Mesenchymal stem cell (in vitro differentiated cells and primary cell): ENCODE data around the gene P4HB.

Experiments
- DNase-seq: peaks from one replicate; pipeline ENCODE4 v3.0.0-alpha.2; 2013
- H2AFZ ChIP-seq: one replicate; pipeline ENCODE4 v1.6.1; 2013; ENCODE audit warnings: low read depth, mild to moderate bottlenecking, control low read depth, inconsistent platforms, low read length, moderate library complexity
- H2AK5ac ChIP-seq: 2 replicates; pipeline ENCODE4 v1.6.1; 2013; ENCODE audit warnings: low read length, moderate library complexity, mild to moderate bottlenecking, inconsistent platforms; ENCODE audit not compliant: severe bottlenecking
- H2BK120ac ChIP-seq: one replicate; pipeline ENCODE4 v1.6.1; 2013; ENCODE audit warnings: low read depth, mild to moderate bottlenecking, inconsistent platforms, low read length, moderate library complexity
- H2BK12ac ChIP-seq, 2 experiments: one replicate each; pipeline ENCODE4 v1.6.1; 2013; ENCODE audit warnings: inconsistent platforms in 2 of 2, low read length in 2 of 2, mild to moderate bottlenecking in 2 of 2, moderate library complexity in 2 of 2, control low read depth in 1 of 2
- H2BK15ac ChIP-seq: one replicate; pipeline ENCODE4 v1.6.1; 2013; ENCODE audit warnings: mild to moderate bottlenecking, low read depth, inconsistent platforms; ENCODE audit not compliant: poor library complexity, severe bottlenecking
- H2BK5ac ChIP-seq: 2 replicates; pipeline ENCODE4 v1.6.1; 2013; ENCODE audit warnings: low read depth, mild to moderate bottlenecking, low read length, control low read depth, inconsistent platforms; ENCODE audit not compliant: poor library complexity, severe bottlenecking
- H3K14ac ChIP-seq, 2 experiments: one replicate each; pipeline ENCODE4 v1.6.1; 2013; ENCODE audit warnings: inconsistent platforms in 2 of 2, low read length in 2 of 2, control low read depth in 1 of 2, mild to moderate bottlenecking in 1 of 2, moderate library complexity in 1 of 2
- H3K18ac ChIP-seq, 2 experiments: one replicate each; pipeline ENCODE4 v1.6.1; 2013; ENCODE audit warnings: inconsistent platforms in 2 of 2, low read length in 2 of 2, control low read depth in 1 of 2, low read depth in 1 of 2, mild to moderate bottlenecking in 1 of 2
- H3K23ac ChIP-seq, 2 experiments: one replicate each; pipeline ENCODE4 v1.6.1; 2013; ENCODE audit warnings: inconsistent platforms in 2 of 2, low read length in 2 of 2, mild to moderate bottlenecking in 2 of 2, moderate library complexity in 2 of 2, control low read depth in 1 of 2
- H3K27ac ChIP-seq: 2 replicates; pipeline ENCODE4 v1.5.1; 2013; ENCODE audit warnings: mild to moderate bottlenecking, moderate library complexity, low read length, control low read depth, inconsistent platforms; ENCODE audit not compliant: poor library complexity, severe bottlenecking
- H3K27me3 ChIP-seq, 2 experiments: 2 replicates each; pipeline versions ENCODE4 v1.6.1 to v1.7.0; 2013; ENCODE audit warnings: low read length in 2 of 2, mild to moderate bottlenecking in 2 of 2, moderate library complexity in 2 of 2, control low read depth in 1 of 2, inconsistent platforms in 1 of 2; ENCODE audit not compliant: control insufficient read depth in 1 of 2, insufficient read depth in 1 of 2
- H3K36me3 ChIP-seq, 2 experiments: 2 replicates each; pipeline versions ENCODE4 v1.6.1 to v1.7.0; 2013; ENCODE audit warnings: low read length in 2 of 2, control low read depth in 1 of 2, inconsistent platforms in 1 of 2, low read depth in 1 of 2, mild to moderate bottlenecking in 1 of 2; ENCODE audit not compliant: insufficient read depth in 2 of 2, control insufficient read depth in 1 of 2
- H3K4ac ChIP-seq, 2 experiments: one replicate each; pipeline ENCODE4 v1.6.1; 2013; ENCODE audit warnings: inconsistent platforms in 2 of 2, low read length in 2 of 2, mild to moderate bottlenecking in 2 of 2, moderate library complexity in 2 of 2, control low read depth in 1 of 2, low read depth in 1 of 2
- H3K4me1 ChIP-seq: 2 replicates; pipeline ENCODE4 v1.6.1; 2013; ENCODE audit warnings: low read depth, low read length, control low read depth; ENCODE audit not compliant: control insufficient read depth, insufficient read depth
- H3K4me2 ChIP-seq: 2 replicates; pipeline ENCODE4 v1.6.1; 2013; ENCODE audit warnings: low read length, mild to moderate bottlenecking, inconsistent platforms; ENCODE audit not compliant: poor library complexity, severe bottlenecking
- H3K4me3 ChIP-seq, 2 experiments: 2 replicates each; pipeline versions ENCODE4 v1.5.1 to v1.7.0; 2013; ENCODE audit warnings: low read length in 2 of 2, mild to moderate bottlenecking in 2 of 2, control low read depth in 1 of 2, low read depth in 1 of 2; ENCODE audit not compliant: insufficient read depth in 1 of 2
- H3K79me1 ChIP-seq: replicated peaks from 2 replicates; pipeline ENCODE4 v1.6.1; 2013; ENCODE audit warnings: mild to moderate bottlenecking, control low read depth, low read length, inconsistent platforms; ENCODE audit not compliant: poor library complexity, severe bottlenecking
- H3K9ac ChIP-seq: 2 replicates; pipeline ENCODE4 v1.7.0; 2013; ENCODE audit warnings: mild to moderate bottlenecking, low read length, moderate library complexity
- H3K9me3 ChIP-seq: 2 replicates; pipeline ENCODE4 v1.7.0; 2013; ENCODE audit warnings: mild to moderate bottlenecking, low read length; ENCODE audit not compliant: control insufficient read depth
- H4K8ac ChIP-seq: one replicate; pipeline ENCODE4 v1.6.1; 2013; ENCODE audit warnings: inconsistent platforms, mild to moderate bottlenecking, low read length, moderate library complexity
- H4K91ac ChIP-seq: one replicate; pipeline ENCODE4 v1.6.1; 2013; ENCODE audit warnings: mild to moderate bottlenecking, low read length, inconsistent platforms
- whole genome bisulfite sequencing: methylation state at CpG from one replicate; pipeline ENCODE4 v1.1.7; 2013; ENCODE audit warnings: mixed read lengths; 5-methylcytosine and 5-hydroxymethylcytosine counted together

Gene P4HB

DNA sequence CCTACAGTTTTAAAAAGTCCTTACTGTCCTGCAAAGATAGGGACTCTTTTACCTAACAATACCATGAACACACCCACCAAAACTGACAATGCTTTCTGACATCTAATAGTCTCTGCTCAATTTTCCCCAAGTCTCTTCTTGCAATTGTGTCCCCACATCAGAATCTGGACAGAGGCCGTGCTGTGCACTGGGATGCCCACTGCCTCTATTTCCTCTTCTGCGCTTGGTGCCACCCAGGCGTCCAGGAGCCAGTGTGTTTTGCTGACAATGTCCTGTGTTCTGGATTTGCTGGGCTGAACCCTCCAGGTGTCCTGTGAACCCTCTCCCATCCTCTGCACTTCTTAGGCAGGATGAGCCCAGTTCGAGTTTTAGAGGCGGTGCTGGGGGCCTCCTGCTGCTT lies 17.2 kb upstream of the P4HB start:
- H2BK12ac ChIP-seq = no peak overlapping the region
- H3K27me3 ChIP-seq = no peaks in the 10 kb centered on the region
- no peak overlapping the region for H3K14ac ChIP-seq
- no peak overlapping the region for H4K91ac ChIP-seq
- no peak overlapping the region for H3K4me3 ChIP-seq
- H2AK5ac ChIP-seq = no peak overlapping the region
- no peak overlapping the region for H2BK120ac ChIP-seq
- H3K4me2 ChIP-seq = no peak overlapping the region
- no peak overlapping the region for H3K4ac ChIP-seq
- no peak overlapping the region for H3K27ac ChIP-seq
- H3K79me1 ChIP-seq = peaks cover 6% of the 10 kb centered on the region
- H4K8ac ChIP-seq = no peak overlapping the region
- peaks cover 21 to 36% of the 10 kb centered on the region in 2 experiments for H3K36me3 ChIP-seq
- no peak for DNase-seq
- peaks cover 2% of the 10 kb centered on the region for H3K4me1 ChIP-seq
- no peaks in the 10 kb centered on the region for H3K9me3 ChIP-seq
- H3K23ac ChIP-seq = no peak overlapping the region
- H2BK5ac ChIP-seq = no peak overlapping the region
- H3K18ac ChIP-seq = no peak overlapping the region
- H2AFZ ChIP-seq = no peak overlapping the region
- no peak overlapping the region for H3K9ac ChIP-seq
- no peak overlapping the region for H2BK15ac ChIP-seq
- WGBS = 99% methylated on average over 3 of the region's 5 CpGs

DNA sequence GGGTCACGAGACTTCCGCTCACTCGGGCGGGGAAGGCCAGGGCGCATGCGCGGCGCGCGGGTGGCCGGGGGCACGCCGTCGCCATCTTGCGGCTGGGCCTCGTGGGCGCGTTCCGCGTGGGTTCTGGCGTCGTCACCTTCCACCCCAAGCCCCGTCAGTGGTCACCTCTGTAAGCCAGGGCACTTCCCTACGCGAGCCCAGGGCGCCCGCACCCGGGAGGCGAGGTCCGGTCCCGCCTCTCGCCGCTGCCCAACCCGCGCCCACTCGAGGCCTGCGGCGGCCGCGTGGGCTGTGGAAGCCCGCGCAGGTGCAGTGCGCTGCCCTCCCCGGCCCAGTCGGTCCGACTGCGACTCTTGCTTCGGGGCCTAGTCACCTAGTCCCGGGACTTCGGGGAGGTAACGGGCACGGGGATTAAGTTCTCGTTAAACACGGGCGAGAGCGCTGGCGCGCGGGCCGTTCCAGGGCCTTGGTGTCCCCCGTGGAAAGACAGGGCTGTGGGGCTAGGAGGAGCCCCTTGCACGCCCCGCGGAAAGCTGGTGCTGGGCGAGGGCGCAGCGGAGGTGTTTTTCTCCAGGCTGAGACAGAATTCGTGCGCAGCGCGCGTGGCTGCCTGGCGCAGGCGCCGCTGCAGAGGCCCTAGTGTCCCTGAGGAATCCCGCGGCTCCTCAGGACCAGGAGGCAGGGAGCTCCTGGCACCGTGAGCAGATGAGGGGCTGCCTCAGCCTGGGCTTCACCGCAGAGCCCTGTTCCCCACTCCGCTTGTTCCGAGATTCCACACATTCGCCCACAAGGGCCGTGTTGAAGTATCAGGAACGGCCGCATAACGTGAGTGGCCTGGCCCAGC lies 11.3 kb upstream of the P4HB start:
- H2AFZ ChIP-seq = peak overlapping the region; percentile 85
- no peaks in the 10 kb centered on the region for H3K9me3 ChIP-seq
- H3K14ac ChIP-seq = peak overlapping the region in 1 of 2 experiments; percentile 99
- H2AK5ac ChIP-seq = peak overlapping the region; percentile 79
- peak overlapping the region; percentile 80 to 81 for H2BK12ac ChIP-seq
- peak overlapping the region; percentile 94 for H2BK5ac ChIP-seq
- H3K79me1 ChIP-seq = peaks cover 12% of the 10 kb centered on the region
- 7% methylated on average over 78 of the region's 86 CpGs for WGBS
- peaks cover 20 to 38% of the 10 kb centered on the region in 2 experiments for H3K36me3 ChIP-seq
- H2BK15ac ChIP-seq = peak overlapping the region; percentile 100
- H3K4me1 ChIP-seq = peaks cover 45% of the 10 kb centered on the region
- peak overlapping the region; percentile 79 for H3K27ac ChIP-seq
- H2BK120ac ChIP-seq = peak overlapping the region; percentile 100
- H3K4me2 ChIP-seq = peak overlapping the region; percentile 86
- peak overlapping the region in 1 of 2 experiments; percentile 98 for H3K23ac ChIP-seq
- peak overlapping the region; percentile 99 to 100 for H3K4ac ChIP-seq
- peak overlapping the region; percentile 100 for H4K8ac ChIP-seq
- H3K18ac ChIP-seq = peak overlapping the region; percentile 100
- peak; percentile 88 for DNase-seq
- H3K9ac ChIP-seq = peak overlapping the region; percentile 91
- peak overlapping the region; percentile 83 to 88 for H3K4me3 ChIP-seq
- H3K27me3 ChIP-seq = no peaks in the 10 kb centered on the region
- peak overlapping the region; percentile 100 for H4K91ac ChIP-seq

GRCh38 chr17:81870981-81871386 lies 10.6 kb upstream of the P4HB start, which contains the start of gene ARHGDIA:
Gene ARHGDIA (minus strand): TSS chr17:81871337. CDS start chr17:81869930, 1,407 bp downstream.
- Histone ChIP-seq H3K4me1 (peaks cover 51% of the 10 kb centered on the region), H2AFZ (peak within 1 kb of the TSS; percentile 85), H2AK5ac (peak within 1 kb of the TSS; percentile 79), H3K79me1 (peaks cover 12% of the 10 kb centered on the region), H3K4me3 (peak within 1 kb of the TSS; percentile 83 to 88), H4K91ac (peak within 1 kb of the TSS; percentile 100), H3K23ac (peak within 1 kb of the TSS in 1 of 2 experiments; percentile 98), H3K9ac (peak within 1 kb of the TSS; percentile 92), H2BK120ac (peak within 1 kb of the TSS; percentile 100), H4K8ac (peak within 1 kb of the TSS; percentile 100), H3K4me2 (peak within 1 kb of the TSS; percentile 86), H3K9me3 (no peaks in the 10 kb centered on the region), H3K27ac (peak within 1 kb of the TSS; percentile 83), H3K27me3 (no peaks in the 10 kb centered on the region), H3K36me3 (peaks cover 21 to 44% of the 10 kb centered on the region in 2 experiments), H2BK12ac (peak within 1 kb of the TSS; percentile 80 to 81), H3K18ac (peak within 1 kb of the TSS; percentile 100), H2BK5ac (peak within 1 kb of the TSS; percentile 94), H3K4ac (peak within 1 kb of the TSS; percentile 99 to 100), H2BK15ac (peak within 1 kb of the TSS; percentile 100), H3K14ac (peak within 1 kb of the TSS; percentile 77 to 99)
- DNase-seq = no peak
- under 1% methylated on average over 20 of the region's 64 CpGs for WGBS
